ENCODE results near the gene SUSD4. TPM values are rescaled to one million over a fixed set of nuclear protein-coding genes. Genes with fewer than 3 reads are reported as not detected.
A peak's percentile ranks its signal among the peaks of the same experiment; 100 is the strongest.

Gene SUSD4
- polyA plus RNA-seq, 6 donors from 2014 or later = not detected

- Mint-ChIP-seq H3K9me3 (peaks cover 0 to 13% (median 4%) of the 10 kb centered on the region in 7 donors), H3K36me3 (peaks cover 0 to 8% of the 10 kb centered on the region in 2 donors), H3K27me3 (peaks cover 14 to 35% (median 22%) of the 10 kb centered on the region in 3 donors), H3K27ac (no peak overlapping the region), H3K4me3 (peak overlapping the region in 1 of 8 donors; percentile 43), H3K4me1 (no peaks in the 10 kb centered on the region)
- DNase-seq (no peak), ATAC-seq (ENCODE audit: low read depth in 2 of 2) (no peak)
These were observed 117.4 kb downstream of the SUSD4 start for GRCh38 chr1:223246476-223247112.

DNA sequence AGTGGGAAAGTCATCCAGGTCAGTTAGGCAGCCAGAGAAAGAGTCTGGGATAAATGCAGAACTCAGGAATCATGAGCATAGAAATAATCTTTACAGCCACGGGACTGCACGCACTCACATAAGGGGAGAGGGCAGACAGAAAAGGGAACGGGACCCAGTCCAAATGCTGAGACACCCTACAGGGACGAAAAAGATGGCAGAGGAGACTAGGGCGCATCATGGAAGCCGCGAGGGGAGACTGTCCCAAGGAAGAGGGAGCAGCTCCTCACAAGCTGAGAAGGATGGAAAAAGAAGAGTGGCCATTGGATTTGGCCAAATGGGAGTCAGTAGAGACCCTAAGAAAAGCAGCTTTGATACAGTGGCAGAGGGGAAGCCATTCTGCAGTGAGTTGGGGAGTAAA, 118.0 kb downstream of the SUSD4 start:
- H3K36me3 Mint-ChIP-seq = peaks cover 0 to 7% of the 10 kb centered on the region in 2 donors
- no peaks in the 10 kb centered on the region for H3K4me1 Mint-ChIP-seq
- no peak for ATAC-seq (ENCODE audit: low read depth in 2 of 2)
- peaks cover 14 to 40% (median 22%) of the 10 kb centered on the region in 3 donors for H3K27me3 Mint-ChIP-seq
- peaks cover 0 to 13% (median 0%) of the 10 kb centered on the region in 7 donors for H3K9me3 Mint-ChIP-seq
- H3K4me3 Mint-ChIP-seq = no peak overlapping the region
- H3K27ac Mint-ChIP-seq = no peak overlapping the region
- DNase-seq = no peak

GRCh38 chr1:223245411-223245810, 118.6 kb downstream of the SUSD4 start:
- Mint-ChIP-seq H3K27me3 (peaks cover 14 to 40% (median 19%) of the 10 kb centered on the region in 3 donors), H3K36me3 (peaks cover under 1 to 2% of the 10 kb centered on the region in 2 donors), H3K9me3 (peaks cover 0 to 10% (median 0%) of the 10 kb centered on the region in 7 donors), H3K27ac (no peak overlapping the region), H3K4me3 (no peak overlapping the region), H3K4me1 (no peaks in the 10 kb centered on the region)
- no peak for ATAC-seq (ENCODE audit: low read depth in 2 of 2)
- DNase-seq = no peak

DNA sequence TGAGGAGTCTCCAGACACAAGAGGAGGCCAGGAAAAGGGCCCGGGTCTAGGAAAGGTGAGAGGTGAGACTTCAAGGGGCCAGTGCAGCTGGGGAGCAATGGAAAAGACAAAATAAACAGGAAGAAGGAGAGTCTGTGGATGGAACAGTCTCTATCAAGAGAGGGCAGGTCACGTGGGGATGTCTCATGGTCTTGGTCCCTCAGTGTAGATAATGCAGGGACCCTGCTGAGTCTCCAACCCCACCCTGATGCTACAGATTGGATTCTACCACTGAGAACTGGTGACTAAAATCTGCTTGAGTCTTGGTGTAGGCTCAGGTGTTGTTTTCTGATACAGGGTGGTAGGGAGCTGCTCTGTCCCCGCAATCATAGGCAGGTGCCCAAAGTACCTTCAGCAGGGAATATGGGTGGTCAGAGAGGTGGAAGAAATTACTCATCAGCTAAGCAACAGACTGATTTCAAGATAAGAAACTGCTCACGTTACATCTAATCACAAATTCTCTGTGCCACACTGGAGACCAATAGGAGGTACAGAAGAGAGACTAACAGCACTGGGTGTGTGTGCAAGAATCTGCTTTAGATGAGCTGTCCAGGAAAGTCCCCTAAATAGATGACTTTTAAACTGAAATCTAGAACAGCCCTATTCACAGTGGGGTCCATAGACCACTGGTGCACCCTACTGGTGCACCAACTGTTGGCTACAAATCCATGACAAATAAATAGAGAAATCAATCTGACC, 119.4 kb downstream of the SUSD4 start:
- peaks cover 0 to 4% of the 10 kb centered on the region in 2 donors for H3K36me3 Mint-ChIP-seq
- peaks cover 11 to 44% (median 22%) of the 10 kb centered on the region in 3 donors for H3K27me3 Mint-ChIP-seq
- H3K27ac Mint-ChIP-seq = peak overlapping the region in 1 of 6 donors; percentile 30
- H3K4me3 Mint-ChIP-seq = no peak overlapping the region
- DNase-seq = no peak
- no peak for ATAC-seq (ENCODE audit: low read depth in 2 of 2)
- H3K4me1 Mint-ChIP-seq = no peaks in the 10 kb centered on the region
- peaks cover 0 to 12% (median 0%) of the 10 kb centered on the region in 7 donors for H3K9me3 Mint-ChIP-seq

DNA sequence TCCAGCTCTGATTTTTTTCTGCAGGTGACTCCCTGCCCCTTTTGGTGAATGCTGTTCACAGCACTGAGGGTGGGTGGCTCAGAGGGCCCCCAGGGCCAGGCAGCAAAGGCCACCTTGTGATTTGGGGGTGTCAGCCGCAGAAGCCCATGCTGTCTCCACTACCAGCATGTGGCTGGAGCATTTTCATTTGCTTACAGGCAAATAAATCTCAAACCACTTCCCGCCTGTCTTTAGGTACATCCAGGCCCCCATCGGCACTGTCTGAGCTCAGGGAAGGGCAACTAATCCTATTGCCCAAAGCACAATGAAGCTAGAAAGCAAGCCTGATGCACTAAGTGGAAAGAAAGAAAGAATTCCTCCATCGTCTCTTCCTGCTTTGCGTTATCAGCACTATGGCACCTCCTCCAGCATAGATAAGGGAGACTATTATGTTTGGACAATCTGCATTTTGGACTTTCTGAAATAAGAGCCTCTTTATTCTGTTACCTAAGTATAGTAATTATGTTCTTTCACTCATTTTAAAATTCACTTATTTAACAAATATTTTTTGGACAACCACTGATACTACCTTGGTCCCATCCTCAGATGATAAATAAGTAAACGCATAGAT, 120.4 kb downstream of the SUSD4 start:
- no peak overlapping the region for H3K27ac Mint-ChIP-seq
- peaks cover 10 to 44% (median 22%) of the 10 kb centered on the region in 3 donors for H3K27me3 Mint-ChIP-seq
- no peak overlapping the region for H3K4me3 Mint-ChIP-seq
- H3K4me1 Mint-ChIP-seq = no peaks in the 10 kb centered on the region
- DNase-seq = no peak
- peaks cover 0 to 12% (median 0%) of the 10 kb centered on the region in 7 donors for H3K9me3 Mint-ChIP-seq
- no peak for ATAC-seq (ENCODE audit: low read depth in 2 of 2)
- peaks cover 0 to 4% of the 10 kb centered on the region in 2 donors for H3K36me3 Mint-ChIP-seq

- H3K9me3 Mint-ChIP-seq = peaks cover 0 to 12% (median 0%) of the 10 kb centered on the region in 7 donors
- ATAC-seq (ENCODE audit: low read depth in 2 of 2) (no peak), DNase-seq (no peak)
- peaks cover 0 to 4% of the 10 kb centered on the region in 2 donors for H3K36me3 Mint-ChIP-seq
- peaks cover 10 to 44% (median 22%) of the 10 kb centered on the region in 3 donors for H3K27me3 Mint-ChIP-seq
- no peak overlapping the region for H3K27ac Mint-ChIP-seq
- no peak overlapping the region for H3K4me3 Mint-ChIP-seq
- H3K4me1 Mint-ChIP-seq = no peaks in the 10 kb centered on the region
These were observed 121.0 kb downstream of the SUSD4 start for GRCh38 chr1:223242971-223243370.

GRCh38 chr1:223242382-223242955, 121.5 kb downstream of the SUSD4 start:
- H3K27me3 Mint-ChIP-seq = peaks cover 10 to 44% (median 22%) of the 10 kb centered on the region in 3 donors
- DNase-seq (no peak), ATAC-seq (ENCODE audit: low read depth in 2 of 2) (no peak)
- no peaks in the 10 kb centered on the region for H3K4me1 Mint-ChIP-seq
- H3K27ac Mint-ChIP-seq = no peak overlapping the region
- H3K36me3 Mint-ChIP-seq = peaks cover 0 to 4% of the 10 kb centered on the region in 2 donors
- peaks cover 0 to 16% (median 0%) of the 10 kb centered on the region in 7 donors for H3K9me3 Mint-ChIP-seq
- no peak overlapping the region for H3K4me3 Mint-ChIP-seq

DNA sequence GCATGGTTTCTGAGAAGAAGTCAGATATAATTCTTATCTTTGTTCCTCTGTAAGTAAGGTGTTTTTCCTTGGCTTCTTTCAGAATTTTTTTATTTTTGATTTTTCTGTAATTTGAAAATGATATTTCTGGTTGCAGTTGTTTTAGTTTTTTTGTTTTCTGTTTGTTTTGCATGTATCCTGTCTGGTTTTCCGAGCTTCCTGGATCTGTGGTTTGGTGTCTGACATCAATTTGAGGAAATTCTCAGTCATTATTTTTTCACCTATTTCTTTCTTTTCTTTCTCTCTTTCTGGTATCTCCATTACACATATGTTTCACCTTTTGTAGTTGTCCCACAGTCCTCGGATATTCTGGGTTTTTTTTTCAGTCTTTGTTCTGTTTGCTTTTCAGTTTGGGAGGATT, 123.9 kb downstream of the SUSD4 start:
- H3K36me3 Mint-ChIP-seq = peaks cover 0 to 4% of the 10 kb centered on the region in 2 donors
- peaks cover 4 to 31% (median 7%) of the 10 kb centered on the region in 3 donors for H3K27me3 Mint-ChIP-seq
- no peak for ATAC-seq (ENCODE audit: low read depth in 2 of 2)
- no peak for DNase-seq
- H3K9me3 Mint-ChIP-seq = peaks cover 0 to 27% (median 2%) of the 10 kb centered on the region in 7 donors
- no peak overlapping the region for H3K27ac Mint-ChIP-seq
- H3K4me1 Mint-ChIP-seq = no peaks in the 10 kb centered on the region
- H3K4me3 Mint-ChIP-seq = no peak overlapping the region

DNA sequence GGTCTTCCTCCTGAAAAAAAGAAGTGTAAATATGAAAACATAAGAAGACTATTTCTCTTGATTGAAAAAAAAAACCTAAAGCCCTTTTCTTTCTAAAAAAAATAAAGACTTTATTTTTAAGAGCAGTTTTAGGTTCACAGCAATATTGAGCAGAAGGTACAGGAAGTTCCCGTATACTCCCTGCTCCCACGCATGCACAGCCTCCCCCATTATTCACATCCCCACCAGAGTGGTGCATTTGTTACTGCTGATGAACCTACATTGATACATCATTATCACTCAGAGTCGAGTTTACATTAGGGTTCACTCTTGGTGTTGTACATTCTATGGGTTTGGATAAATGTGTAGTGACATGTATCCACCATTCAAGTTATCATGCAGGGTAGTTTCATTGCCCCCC, 128.9 kb downstream of the SUSD4 start:
- no peak overlapping the region for H3K4me3 Mint-ChIP-seq
- no peaks in the 10 kb centered on the region for H3K4me1 Mint-ChIP-seq
- peaks cover 0 to 12% (median 11%) of the 10 kb centered on the region in 3 donors for H3K27me3 Mint-ChIP-seq
- ATAC-seq (ENCODE audit: low read depth in 2 of 2) (no peak), DNase-seq (no peak)
- peaks cover 0 to under 1% of the 10 kb centered on the region in 2 donors for H3K36me3 Mint-ChIP-seq
- H3K9me3 Mint-ChIP-seq = peaks cover 0 to 27% (median 1%) of the 10 kb centered on the region in 7 donors
- H3K27ac Mint-ChIP-seq = no peak overlapping the region

DNA sequence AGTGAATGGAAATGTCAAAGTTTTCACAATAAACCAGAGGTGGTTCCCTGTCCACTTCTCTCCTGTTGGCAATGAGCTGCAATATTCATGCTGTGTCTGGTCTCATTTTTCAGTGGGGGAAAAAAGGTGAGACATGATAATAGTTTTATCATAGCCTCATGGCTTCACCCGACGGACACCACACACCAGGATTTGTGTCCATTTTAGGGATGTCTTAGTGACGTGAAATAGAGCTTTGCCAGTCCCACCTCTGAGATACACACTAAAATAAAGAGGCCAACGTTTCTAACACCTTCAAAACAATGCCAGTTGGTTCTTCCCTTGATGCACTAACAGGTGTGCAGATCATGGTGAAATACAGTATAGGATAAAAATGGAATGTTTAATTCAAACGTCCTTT, 129.4 kb downstream of the SUSD4 start:
- no peak overlapping the region for H3K4me3 Mint-ChIP-seq
- no peaks in the 10 kb centered on the region for H3K4me1 Mint-ChIP-seq
- H3K36me3 Mint-ChIP-seq = no peaks in the 10 kb centered on the region
- peaks cover 0 to 27% (median 1%) of the 10 kb centered on the region in 7 donors for H3K9me3 Mint-ChIP-seq
- DNase-seq (no peak), ATAC-seq (ENCODE audit: low read depth in 2 of 2) (no peak)
- H3K27me3 Mint-ChIP-seq = peaks cover 0 to 11% (median 8%) of the 10 kb centered on the region in 3 donors
- no peak overlapping the region for H3K27ac Mint-ChIP-seq

GRCh38 chr1:223234170-223234514, 129.8 kb downstream of the SUSD4 start:
- no peak overlapping the region for H3K4me3 Mint-ChIP-seq
- DNase-seq (no peak), ATAC-seq (ENCODE audit: low read depth in 2 of 2) (no peak)
- peaks cover 0 to 27% (median 0%) of the 10 kb centered on the region in 7 donors for H3K9me3 Mint-ChIP-seq
- H3K27me3 Mint-ChIP-seq = peaks cover 3 to 11% (median 8%) of the 10 kb centered on the region in 3 donors
- no peaks in the 10 kb centered on the region for H3K4me1 Mint-ChIP-seq
- no peaks in the 10 kb centered on the region for H3K36me3 Mint-ChIP-seq
- no peak overlapping the region for H3K27ac Mint-ChIP-seq

- Mint-ChIP-seq H3K4me1 (no peaks in the 10 kb centered on the region), H3K9me3 (peaks cover 0 to 21% (median 0%) of the 10 kb centered on the region in 7 donors), H3K4me3 (no peak overlapping the region), H3K27ac (no peak overlapping the region), H3K36me3 (no peaks in the 10 kb centered on the region), H3K27me3 (peaks cover 6 to 11% (median 8%) of the 10 kb centered on the region in 3 donors)
- ATAC-seq (ENCODE audit: low read depth in 2 of 2) (no peak), DNase-seq (no peak)
These were observed 130.4 kb downstream of the SUSD4 start for GRCh38 chr1:223233410-223234169.

- Mint-ChIP-seq H3K4me3 (no peak overlapping the region), H3K36me3 (no peaks in the 10 kb centered on the region), H3K27ac (no peak overlapping the region), H3K9me3 (peaks cover 0 to 16% (median 0%) of the 10 kb centered on the region in 7 donors), H3K27me3 (peaks cover 6 to 11% (median 8%) of the 10 kb centered on the region in 3 donors), H3K4me1 (no peaks in the 10 kb centered on the region)
- ATAC-seq (ENCODE audit: low read depth in 2 of 2) (no peak), DNase-seq (no peak)
These were observed 131.0 kb downstream of the SUSD4 start for GRCh38 chr1:223233019-223233409.
